HG03460 (cell line): ENCODE measurements around the gene PDGFRB.

Source experiments
- ATAC-seq: cut with Tn5 transposase; IDR thresholded peaks from one replicate; pipeline ENCODE4 v1.9.1; 2021; ENCODE audit not compliant: unreplicated experiment

PDGFRB gene

DNA sequence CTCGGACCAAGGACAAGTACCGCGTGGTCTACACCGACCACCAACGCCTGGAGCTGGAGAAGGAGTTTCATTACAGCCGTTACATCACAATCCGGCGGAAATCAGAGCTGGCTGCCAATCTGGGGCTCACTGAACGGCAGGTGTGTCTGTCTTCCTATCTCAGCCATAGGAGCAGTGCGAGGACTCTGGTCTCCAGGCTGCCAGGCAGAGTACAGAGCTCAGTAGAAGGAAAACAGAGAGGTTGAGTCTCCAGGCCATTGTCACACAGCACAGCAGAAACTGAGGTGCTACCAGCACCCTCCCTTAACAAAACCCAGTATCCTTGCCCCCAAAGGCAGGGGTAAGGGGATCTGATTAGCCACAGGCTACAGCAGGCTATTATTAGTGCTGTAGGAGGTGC lies 27.1 kb upstream of the PDGFRB start:
- no peak for ATAC-seq

DNA sequence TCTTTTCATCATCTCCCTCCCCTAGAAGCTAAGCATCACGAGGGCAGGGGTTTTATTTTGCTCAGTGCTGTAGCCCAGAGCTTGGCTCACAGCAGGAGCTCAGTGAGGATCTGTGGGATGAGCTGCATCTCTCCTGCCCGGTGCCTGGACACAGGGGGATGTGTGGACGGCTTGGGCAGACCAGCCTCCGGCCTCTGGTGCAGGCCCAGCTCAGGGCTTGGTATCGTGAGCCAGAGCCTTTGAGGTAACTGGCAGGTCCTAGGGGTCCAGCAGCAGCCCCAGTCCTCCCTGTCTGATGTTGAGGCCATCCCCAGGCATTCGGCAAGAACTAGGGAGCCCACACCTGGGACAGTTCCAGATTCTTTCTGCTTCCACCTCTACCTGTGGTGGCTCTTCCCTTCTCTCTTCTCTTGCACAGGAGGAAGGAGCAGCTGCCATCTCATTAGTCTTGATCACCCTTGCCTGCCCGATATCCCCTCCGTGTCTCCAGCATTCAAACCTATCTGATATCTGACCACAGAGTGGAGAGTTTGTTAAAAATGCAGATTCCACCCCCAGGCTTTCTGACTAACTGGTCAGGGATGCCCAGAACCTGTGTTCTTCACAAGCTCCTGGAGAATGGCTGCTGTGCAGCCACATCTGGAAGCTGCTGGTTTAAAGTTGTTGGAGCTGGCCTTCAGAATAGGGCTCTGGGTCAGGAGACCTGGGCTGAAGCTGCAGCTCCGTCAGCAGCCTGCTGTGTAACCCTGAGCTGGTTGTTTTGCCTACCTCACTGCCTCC lies 26.3 kb upstream of the PDGFRB start:
- ATAC-seq = no peak

DNA sequence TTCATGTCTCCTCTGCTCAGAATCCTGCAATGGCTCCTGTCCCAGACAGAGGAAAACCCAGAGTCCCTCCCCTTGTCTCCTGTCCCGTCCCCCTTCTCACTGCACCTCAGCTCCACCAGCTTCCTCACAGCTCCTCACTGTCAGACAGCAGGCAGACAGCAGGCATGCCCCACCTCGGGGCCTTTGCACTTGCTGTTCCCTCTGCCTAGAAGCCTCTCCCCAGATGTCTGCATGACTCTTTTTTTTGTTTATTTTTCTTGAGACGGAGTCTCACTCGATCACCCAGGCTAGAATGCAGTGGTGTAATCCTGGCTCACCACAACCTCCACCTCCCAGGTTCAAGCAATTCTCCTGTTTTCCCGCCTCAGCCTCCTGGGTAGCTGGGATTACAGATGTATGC lies 25.4 kb upstream of the PDGFRB start:
- no peak for ATAC-seq

DNA sequence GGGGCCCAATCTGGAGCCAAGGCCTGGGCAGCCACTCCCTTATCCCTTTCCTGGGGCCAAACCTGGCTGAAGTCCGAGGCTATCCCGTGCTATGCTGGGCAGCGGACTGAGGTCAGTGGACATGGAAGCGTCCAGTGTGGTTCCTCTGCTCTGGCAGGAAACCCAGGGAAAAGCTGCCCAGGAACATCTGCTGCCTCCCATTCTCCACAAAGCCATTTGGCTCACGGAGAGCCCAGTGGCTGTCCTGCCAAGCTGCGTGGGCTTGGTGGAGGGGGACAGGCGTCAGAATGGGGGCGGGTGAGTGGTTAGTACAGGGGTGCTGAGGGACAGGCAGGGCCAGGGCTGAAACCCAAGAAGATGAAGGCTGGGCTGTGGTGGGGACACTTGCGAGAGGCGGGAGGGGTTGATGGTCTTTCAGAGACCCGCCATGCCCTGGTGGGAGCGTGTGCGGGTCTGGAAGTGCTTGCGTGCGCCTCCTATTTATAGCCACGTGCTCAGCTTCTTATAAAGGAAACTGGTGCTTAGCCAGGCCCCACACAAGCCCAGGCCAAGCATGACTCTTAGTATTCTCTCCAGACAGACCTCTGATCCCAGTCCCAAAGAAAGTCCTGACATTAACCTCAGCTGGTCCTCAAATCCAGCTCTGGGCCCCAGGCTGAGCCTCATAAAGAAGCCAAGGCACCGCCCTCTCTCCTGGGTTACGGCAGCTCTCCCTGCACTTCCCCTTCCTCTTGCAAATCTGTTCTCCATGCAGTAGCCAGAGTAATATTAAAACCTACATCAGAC lies 24.8 kb upstream of the PDGFRB start:
- no peak for ATAC-seq

DNA sequence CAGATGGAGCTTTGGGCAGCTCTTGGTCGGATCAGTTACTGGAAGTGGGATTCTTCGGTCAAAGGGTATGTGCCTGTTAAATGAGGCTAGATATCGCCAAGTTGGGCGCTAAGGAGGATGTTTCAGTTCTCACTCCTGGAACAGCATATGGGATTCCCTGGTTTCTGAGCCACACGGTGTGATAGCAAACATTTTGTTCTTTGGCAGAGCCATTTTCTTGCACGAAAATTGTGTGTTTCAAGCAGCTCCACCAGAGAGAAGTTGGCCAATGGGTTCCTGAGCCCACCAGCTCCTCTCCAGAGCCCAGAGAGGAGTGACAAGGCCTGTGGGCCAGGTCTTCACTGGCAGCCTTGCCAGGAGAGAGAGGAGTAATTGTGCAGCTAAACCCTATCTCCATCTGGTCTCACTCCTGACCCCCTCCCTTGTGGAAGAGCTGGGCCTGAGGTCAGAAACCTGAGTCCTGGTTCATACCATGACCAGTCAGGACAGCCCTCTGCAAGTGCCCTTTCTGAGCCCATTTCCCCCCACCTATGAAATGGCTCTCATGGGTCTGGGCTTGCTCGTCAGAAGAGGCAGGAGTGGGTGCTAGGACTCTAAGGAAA lies 23.5 kb upstream of the PDGFRB start:
- ATAC-seq = no peak

DNA sequence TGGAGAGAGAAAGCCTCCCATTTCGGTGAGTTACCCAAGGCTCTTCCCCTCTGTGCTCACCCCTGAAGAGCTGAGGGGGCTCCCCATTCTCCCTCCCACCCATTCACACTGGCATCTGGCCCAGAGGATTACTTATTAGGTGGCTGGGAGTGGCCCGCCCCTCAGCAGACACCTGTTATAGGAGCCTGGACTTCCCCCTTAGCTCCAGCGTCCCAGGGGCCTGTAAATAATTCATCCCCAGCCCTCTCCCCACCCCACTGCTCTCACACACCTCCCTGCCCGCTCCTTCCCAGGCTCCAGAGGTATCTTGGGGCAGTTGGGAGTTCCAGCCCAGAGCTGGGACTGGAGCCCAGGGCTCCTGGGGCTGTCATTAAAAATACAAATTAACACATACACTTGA lies 22.6 kb upstream of the PDGFRB start:
- peak; percentile 58 for ATAC-seq

DNA sequence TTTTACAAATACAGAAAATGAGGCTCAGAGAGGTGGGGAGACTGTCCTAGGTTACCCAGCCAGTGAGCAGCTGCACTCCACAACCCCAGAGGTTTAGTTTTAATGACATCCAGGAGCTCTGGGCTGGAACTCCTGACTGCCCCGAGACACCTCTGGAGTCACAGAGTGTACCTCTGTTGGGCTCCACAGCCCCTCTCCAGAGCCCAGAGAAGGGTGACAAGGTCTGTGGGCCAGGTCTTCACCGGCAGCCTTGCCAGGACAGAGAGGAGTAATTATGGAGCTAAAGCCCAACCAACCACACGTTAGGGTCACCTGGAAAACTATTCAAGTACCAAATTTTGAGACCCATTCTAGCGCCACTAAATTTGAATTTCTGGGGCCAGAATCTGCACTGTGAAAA lies 22.1 kb upstream of the PDGFRB start:
- ATAC-seq = no peak

DNA sequence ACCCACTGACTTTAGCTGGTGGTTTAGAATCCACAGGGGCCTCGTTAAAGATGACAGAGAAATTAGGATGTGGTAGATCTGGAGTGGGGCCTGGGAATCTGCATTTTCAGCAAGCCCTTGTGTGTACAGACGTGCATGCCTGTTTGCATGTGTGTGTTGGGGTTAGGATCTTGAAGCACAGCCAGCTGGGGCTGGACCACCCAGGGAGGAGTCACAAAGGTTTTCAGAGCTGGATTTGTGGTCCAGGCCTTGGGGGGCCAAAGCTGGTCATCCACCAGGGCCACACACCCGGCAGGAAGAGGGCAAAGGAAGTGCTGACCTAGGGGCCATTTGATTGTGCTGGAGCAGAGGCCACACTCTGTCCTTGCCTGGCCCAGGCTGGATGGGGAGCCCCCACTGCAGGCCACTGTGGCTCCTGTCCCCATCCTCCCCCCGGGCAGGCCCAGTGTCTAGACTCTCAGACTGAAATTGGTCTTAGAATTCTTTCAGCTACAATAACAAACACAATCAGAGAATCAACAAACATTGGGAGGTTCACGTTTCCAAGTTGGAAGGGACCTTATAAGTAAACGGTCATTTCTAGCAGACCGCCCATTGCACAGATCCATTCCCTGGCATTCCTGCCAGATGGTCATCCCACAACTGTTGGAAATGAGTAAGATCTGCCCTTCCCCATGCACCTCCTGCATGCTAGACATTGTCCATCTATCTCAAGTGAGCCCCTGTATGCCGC lies 21.3 kb upstream of the PDGFRB start:
- no peak for ATAC-seq

DNA sequence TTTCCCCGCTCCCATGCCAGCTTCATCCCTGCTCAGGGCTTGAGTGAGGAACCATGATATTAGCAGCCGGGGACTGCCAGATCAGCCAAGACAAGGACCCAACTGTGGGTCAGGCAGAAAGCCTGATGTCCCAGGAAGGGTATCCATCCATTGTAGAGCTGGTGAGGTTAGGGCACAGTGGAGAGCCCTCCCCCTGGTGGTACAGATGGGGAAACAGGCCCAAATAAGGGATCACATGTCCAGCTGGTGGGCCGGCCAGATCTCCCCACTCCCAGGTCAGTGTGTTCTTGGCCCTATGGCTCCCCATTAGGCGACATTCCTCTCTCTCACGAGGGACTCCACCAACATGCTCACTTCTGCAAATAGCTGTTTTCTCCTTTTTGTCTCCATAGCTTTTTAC lies 19.9 kb upstream of the PDGFRB start:
- ATAC-seq = no peak

DNA sequence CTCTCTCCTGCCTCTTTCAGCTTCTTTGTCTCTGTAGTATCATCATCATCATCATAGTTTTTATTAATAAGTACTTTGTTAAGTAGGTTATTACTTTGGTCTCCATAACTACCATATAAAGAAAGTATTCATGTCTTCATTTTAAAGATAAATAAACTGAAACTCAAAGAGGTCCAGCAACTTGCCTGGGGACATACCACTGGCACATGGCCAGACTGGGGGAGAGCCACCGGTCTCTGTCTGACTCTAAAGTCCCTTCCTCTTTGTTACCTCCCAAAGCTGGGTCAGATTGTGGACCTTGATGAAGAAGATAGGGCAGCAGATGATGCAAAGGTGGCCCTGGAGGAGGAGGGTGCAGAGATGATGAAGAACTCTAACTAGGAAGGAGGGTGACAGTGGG lies 19.4 kb upstream of the PDGFRB start:
- ATAC-seq = no peak

DNA sequence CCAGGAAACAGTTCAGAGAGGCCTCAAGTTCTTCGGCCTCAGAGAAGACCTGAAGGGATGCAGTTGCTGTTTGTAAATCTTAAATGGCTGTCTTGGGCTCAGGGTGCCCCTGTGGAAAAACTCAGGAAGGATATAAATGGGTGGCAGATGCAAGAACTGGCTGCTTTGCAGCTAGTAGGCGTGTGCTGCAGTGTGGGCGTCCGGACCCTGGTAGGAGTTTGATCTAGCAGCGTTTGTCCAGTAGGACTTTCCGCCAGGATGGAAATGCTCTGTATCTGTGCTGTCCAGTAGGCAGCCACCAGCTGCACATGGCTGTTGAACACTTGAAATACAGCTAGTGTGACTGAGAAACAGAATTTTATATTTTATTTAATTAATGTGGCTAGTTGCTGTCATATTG lies 18.6 kb upstream of the PDGFRB start:
- no peak for ATAC-seq

DNA sequence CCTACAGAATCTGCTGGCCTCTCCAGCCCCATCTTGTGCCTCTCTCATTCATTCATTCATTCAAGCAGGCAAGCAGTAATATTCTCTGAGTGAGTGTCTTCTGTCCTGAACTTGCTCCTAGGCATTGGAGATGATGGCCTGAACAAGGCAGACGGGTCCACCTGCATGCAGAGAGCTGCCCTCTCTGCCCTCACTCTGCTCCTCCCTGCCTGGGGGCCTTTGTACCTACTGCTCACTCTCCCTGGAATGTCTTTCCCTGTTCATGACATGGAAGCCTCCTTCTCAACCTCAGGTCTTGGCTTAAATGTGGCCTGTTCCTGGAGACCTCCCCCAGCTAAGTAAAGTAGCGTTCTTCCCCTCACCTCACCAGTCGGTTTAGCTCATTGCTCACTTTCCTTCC lies 17.5 kb upstream of the PDGFRB start:
- ATAC-seq = no peak

DNA sequence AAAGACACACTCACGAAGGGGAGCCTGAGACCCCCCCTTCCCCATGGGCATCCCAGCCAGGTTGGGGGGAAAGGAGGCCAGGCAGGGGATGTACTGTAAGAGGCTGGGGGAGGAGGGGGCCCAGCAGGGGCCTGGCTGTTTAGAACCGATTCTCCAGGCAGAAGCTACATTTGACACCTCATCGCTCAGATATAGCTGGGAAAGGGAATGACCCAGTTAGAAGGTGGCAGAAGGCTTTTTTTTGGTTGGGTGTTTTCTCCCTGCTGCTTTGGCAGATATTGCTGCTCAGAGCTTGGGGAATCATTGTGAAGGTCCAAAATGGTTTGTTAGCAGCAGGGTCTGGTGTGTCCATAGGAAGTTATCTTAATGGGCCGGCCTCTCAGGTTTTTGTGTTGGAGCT lies 16.9 kb upstream of the PDGFRB start:
- no peak for ATAC-seq

DNA sequence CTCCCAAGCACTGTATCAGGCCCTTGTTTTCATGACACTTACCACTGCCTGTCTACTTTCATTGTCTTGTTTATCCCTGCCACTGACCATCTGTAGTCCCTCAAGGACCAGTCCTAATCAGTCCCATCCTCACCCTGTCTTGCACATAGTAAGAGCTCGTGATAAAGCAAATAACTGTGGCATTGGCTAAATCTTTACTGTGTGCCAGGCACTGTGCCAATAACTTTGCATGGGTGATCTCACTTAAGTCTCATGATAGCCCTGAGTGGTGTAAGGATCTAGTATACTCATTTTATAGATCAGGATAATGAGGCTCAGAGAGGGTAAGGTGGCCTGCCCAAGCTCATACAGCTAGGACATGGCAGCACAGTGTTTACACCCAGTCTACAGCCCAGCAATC lies 16.5 kb upstream of the PDGFRB start:
- ATAC-seq = no peak

DNA sequence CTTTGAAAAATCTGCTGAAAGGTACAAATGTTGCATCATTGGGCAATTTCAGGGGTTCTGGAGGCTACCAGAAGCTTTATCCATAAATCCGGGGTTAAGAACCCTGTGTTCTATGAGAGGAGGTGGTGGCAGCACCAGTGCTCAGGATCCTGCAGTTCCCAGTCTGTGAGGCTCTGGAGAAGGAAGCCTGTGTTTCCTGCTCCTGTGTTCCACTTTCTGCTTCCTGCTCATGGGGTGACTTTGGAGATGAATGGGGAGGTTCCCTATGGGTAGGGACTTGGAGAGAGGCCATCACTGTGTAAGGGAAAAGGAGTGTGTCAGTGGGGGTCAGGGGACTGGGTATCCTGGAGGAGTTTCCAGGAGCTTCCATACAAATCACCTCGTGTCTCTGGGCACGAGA lies 13.2 kb upstream of the PDGFRB start:
- no peak for ATAC-seq

DNA sequence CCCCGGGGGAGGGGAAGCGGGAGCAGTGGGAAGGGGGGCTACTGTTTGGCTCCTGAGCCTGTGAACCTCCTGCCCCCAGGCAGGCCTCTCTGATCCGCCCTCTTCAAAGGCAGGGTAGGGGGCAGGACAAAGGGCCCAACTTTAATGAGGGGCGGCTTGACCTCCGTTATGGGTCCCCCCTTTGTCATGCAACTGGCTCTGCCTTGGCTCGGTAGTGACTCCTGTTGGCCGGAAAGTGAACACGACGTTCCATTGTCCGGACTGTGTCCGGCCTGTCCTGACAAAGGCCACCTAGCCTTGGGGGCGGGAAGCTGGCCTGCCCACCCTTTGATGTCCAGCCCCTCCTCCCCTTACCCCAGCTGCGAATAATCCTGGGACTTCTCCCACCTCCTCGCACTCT lies 12.3 kb upstream of the PDGFRB start:
- ATAC-seq = no peak

DNA sequence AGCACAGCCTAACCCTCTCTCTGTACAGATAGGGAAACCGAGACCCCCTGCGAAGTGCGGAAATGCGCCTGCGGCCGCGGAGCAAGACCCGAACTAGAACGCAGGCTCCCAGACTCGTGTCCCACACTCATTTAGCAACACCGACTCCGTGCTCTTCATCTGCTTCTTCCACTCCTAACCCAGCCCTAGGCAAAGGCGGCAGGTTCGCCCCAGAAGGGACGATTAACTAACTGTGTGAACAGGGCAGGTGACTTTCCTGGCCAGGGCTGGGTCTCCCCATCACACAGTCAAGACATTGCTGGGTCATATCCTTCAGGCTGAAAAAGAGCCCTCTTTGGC lies 11.8 kb upstream of the PDGFRB start:
- ATAC-seq = no peak

DNA sequence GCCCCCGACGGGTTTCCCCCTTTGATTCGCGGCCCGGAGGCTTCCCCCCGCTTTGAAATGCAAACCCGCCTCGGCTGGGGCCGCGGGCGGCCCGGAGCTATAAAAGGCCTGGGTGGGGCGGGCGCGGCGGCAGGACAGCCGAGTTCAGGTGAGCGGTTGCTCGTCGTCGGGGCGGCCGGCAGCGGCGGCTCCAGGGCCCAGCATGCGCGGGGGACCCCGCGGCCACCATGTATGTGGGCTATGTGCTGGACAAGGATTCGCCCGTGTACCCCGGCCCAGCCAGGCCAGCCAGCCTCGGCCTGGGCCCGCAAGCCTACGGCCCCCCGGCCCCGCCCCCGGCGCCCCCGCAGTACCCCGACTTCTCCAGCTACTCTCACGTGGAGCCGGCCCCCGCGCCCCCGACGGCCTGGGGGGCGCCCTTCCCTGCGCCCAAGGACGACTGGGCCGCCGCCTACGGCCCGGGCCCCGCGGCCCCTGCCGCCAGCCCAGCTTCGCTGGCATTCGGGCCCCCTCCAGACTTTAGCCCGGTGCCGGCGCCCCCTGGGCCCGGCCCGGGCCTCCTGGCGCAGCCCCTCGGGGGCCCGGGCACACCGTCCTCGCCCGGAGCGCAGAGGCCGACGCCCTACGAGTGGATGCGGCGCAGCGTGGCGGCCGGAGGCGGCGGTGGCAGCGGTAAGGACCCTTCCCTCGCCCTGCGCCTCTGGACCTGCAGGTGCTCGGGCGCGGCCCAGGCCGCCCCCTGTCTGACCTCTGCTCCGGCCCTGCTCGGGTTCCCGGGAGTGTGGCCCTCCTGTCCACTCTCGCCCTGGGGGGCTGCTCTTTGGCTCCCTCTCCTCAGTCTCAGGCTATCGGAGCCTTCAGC lies 11.2 kb upstream of the PDGFRB start, which contains the start of gene CDX1:
CDX1 (plus strand) TSS at position 129 of the 862 bp plus-strand sequence; CDS start at position 228, 99 bp downstream.
- ATAC-seq = no peak

DNA sequence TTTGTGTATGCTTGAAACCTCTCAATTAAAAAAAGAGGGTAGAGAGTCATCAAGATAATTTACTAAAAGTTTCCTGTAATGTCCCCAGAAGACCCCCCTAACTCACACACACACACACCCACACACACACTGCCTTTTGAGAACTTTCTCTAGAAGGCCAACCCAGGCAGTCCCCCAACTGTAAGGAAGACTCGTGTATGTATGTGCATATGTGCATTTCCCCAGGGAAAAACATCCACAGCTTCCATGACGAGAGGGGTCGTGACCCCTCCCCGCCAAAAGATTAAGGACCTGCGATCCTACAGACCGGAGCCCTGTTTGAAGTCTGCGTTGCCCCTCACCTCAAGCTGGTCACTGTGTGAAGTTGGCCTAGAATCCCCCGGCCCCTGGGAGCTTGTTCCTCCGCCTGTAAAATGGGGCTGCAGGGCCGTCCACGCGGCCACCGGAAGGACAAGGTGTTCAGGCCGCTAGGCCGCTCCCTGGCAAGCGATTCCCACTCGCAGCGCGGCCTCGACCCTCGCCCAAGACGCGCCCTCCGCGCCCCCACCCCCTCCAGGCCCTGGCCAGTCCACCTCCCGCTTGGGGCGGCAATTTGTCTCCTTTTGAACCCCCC lies 10.5 kb upstream of the PDGFRB start:
- no peak for ATAC-seq
